HepG2 (cell line): ENCODE results near the gene KANSL3. TPM values are rescaled to one million over a fixed set of nuclear protein-coding genes. Genes with fewer than 3 reads are reported as not detected.

ENCODE experiments used
- AKAP8 ChIP-seq: sonication (generic); formaldehyde crosslinking; IDR thresholded peaks from 2 replicates; pipeline ENCODE4 v1.5.1; 2020; ENCODE audit warnings: mild to moderate bottlenecking, missing genetic modification reagents
- CREM ChIP-seq, 2 experiments: sonication (generic) in 1 of 2; formaldehyde crosslinking in 1 of 2; IDR thresholded peaks; 2 replicates each; pipeline versions ENCODE4 v1.4.0 to v1.6.1; 2016 to 2020; ENCODE audit warnings: antibody characterized with exemption in 1 of 2, mild to moderate bottlenecking in 1 of 2, missing genetic modification reagents in 1 of 2
- ELF1 ChIP-seq: sonication (generic); formaldehyde crosslinking; IDR thresholded peaks from 2 replicates; pipeline ENCODE4 v1.4.0; 2020; ENCODE audit warnings: missing genetic modification reagents
- GATAD2A ChIP-seq: IDR thresholded peaks from 2 replicates; pipeline ENCODE4 v1.6.1; 2016
- HINFP ChIP-seq: sonication (generic); formaldehyde crosslinking; IDR thresholded peaks from 2 replicates; pipeline ENCODE4 v1.4.0; 2020; ENCODE audit warnings: low read depth, mild to moderate bottlenecking, missing genetic modification reagents
- IRF1 ChIP-seq: sonication (generic); formaldehyde crosslinking; IDR thresholded peaks from 2 replicates; pipeline ENCODE4 v1.4.0; 2020; ENCODE audit warnings: low read depth, mild to moderate bottlenecking, missing genetic modification reagents
- IRX3 ChIP-seq: sonication (generic); formaldehyde crosslinking; IDR thresholded peaks from 2 replicates; pipeline ENCODE4 v1.8.1; 2023; ENCODE audit warnings: mild to moderate bottlenecking, low read depth, missing genetic modification reagents, borderline replicate concordance
- NAIF1 ChIP-seq: sonication (generic); formaldehyde crosslinking; IDR thresholded peaks from 2 replicates; pipeline ENCODE4 v1.5.0; 2020; ENCODE audit warnings: mild to moderate bottlenecking, missing genetic modification reagents, borderline replicate concordance
- NFE2 ChIP-seq: sonication (generic); formaldehyde crosslinking; IDR thresholded peaks from 2 replicates; pipeline ENCODE4 v1.4.0; 2020; ENCODE audit warnings: missing genetic modification reagents
- NR1H2 ChIP-seq: sonication (generic); formaldehyde crosslinking; IDR thresholded peaks from 2 replicates; pipeline ENCODE4 v1.8.1; 2022; ENCODE audit warnings: low read depth, missing genetic modification reagents, borderline replicate concordance
- RFXAP ChIP-seq: sonication (generic); formaldehyde crosslinking; IDR thresholded peaks from 2 replicates; pipeline ENCODE4 v1.4.0; 2020; ENCODE audit warnings: missing genetic modification reagents, borderline replicate concordance
- RNF219 ChIP-seq: sonication (generic); formaldehyde crosslinking; IDR thresholded peaks from 2 replicates; pipeline ENCODE4 v1.5.0; 2020; ENCODE audit warnings: mild to moderate bottlenecking, missing genetic modification reagents
- SOX5 ChIP-seq: IDR thresholded peaks from 2 replicates; pipeline ENCODE4 v1.6.1; 2016; ENCODE audit warnings: borderline replicate concordance
- SYNCRIP ChIP-seq: fragments of 200-400 bp; formaldehyde crosslinking; IDR thresholded peaks from 2 replicates; pipeline ENCODE4 v1.6.1; 2018; ENCODE audit warnings: mild to moderate bottlenecking, low read depth, low read length; ENCODE audit not compliant: insufficient read depth
- ZNF180 ChIP-seq: sonication (generic); formaldehyde crosslinking; IDR thresholded peaks from 2 replicates; pipeline ENCODE4 v1.4.0; 2020; ENCODE audit warnings: low read depth, missing genetic modification reagents, borderline replicate concordance
- ZNF256 ChIP-seq: sonication (generic); formaldehyde crosslinking; conservative IDR thresholded peaks from 2 replicates; pipeline ENCODE4 v1.4.0; 2020; ENCODE audit warnings: missing genetic modification reagents
- ZNF292 ChIP-seq: sonication (generic); formaldehyde crosslinking; IDR thresholded peaks from 2 replicates; pipeline ENCODE4 v1.8.1; 2022; ENCODE audit warnings: mild to moderate bottlenecking, low read depth, missing genetic modification reagents, borderline replicate concordance
- ZNF362 ChIP-seq: sonication (generic); formaldehyde crosslinking; IDR thresholded peaks from 2 replicates; pipeline ENCODE4 v1.4.0; 2020; ENCODE audit warnings: missing genetic modification reagents, mild to moderate bottlenecking, borderline replicate concordance
- ZNF549 ChIP-seq: sonication (generic); formaldehyde crosslinking; IDR thresholded peaks from 2 replicates; pipeline ENCODE4 v1.5.0; 2020; ENCODE audit warnings: missing genetic modification reagents
- ZNF777 ChIP-seq: sonication (generic); formaldehyde crosslinking; IDR thresholded peaks from 2 replicates; pipeline ENCODE4 v1.4.0; 2020; ENCODE audit warnings: missing genetic modification reagents
- ZNF879 ChIP-seq: sonication (generic); formaldehyde crosslinking; IDR thresholded peaks from 2 replicates; pipeline ENCODE4 v1.8.1; 2023; ENCODE audit warnings: missing genetic modification reagents
- ZSCAN29 ChIP-seq: sonication (generic); formaldehyde crosslinking; conservative IDR thresholded peaks from 2 replicates; pipeline ENCODE4 v1.4.0; 2020; ENCODE audit warnings: mild to moderate bottlenecking, missing genetic modification reagents
- polyA plus RNA-seq, 8 experiments: library from polyadenylated mRNA; depleted of rRNA in 3 of 8; stranded (reverse) in 7 of 8; unstranded in 1 of 8; fragments of >200 nt; fragmentation: Illumina TruSeq in 4 of 8; extraction: Trizol in 4 of 8; gene quantifications; 2 replicates each; pipeline versions ENCODE4 v1.2.1 to v1.2.3, GENCODE V29; 2011 to 2016; ENCODE audit warnings: low read depth in 4 of 8, missing spikeins in 1 of 8, mixed read lengths in 1 of 8; ENCODE audit not compliant: insufficient read depth in 1 of 8
- total RNA-seq, 5 experiments: library from RNA; depleted of rRNA; stranded (reverse); fragments of >200 nt; fragmentation: Illumina TruSeq; extraction: Trizol; gene quantifications; 2 replicates each; pipeline ENCODE4 v1.2.3, GENCODE V29; 2016; ENCODE audit warnings: low read depth in 1 of 5

The KANSL3 gene
- total and polyA plus RNA-seq, 2 of the 13 experiments (the other 11 are each of a cell fraction or from before 2014, with no cell fraction given), result 20.8 to 37.3 TPM

- TF ChIP-seq ZNF180 (CRISPR knock-in tag) (no peak), GATAD2A (peak; percentile 61), ZSCAN29 (CRISPR knock-in tag) (no peak), RNF219 (CRISPR knock-in tag) (no peak), ZNF549 (CRISPR knock-in tag) (no peak), ZNF777 (no peak), ZNF256 (no peak), SYNCRIP (no peak), SOX5 (0 out of 2 replicates have a peak, but pooled peaks have one; percentile 13), CREM (IDR thresholded peaks at IDR 0.05) (no peak; the same call in 1 of the 2 replicates), CREM (CRISPR knock-in tag; IDR thresholded peaks at IDR 0.05) (no peak), ELF1 (CRISPR knock-in tag) (peak; percentile 37), NR1H2 (CRISPR knock-in tag) (no peak), ZNF292 (CRISPR knock-in tag) (peak; percentile 96; the same call in 1 of the 2 replicates), ZNF362 (no peak), AKAP8 (CRISPR knock-in tag) (no peak), NFE2 (CRISPR knock-in tag) (no peak), NAIF1 (CRISPR knock-in tag) (no peak), ZNF879 (CRISPR knock-in tag) (no peak), HINFP (no peak), IRX3 (CRISPR knock-in tag) (no peak), IRF1 (CRISPR knock-in tag) (no peak), RFXAP (CRISPR knock-in tag) (peak; percentile 67; the same call in 1 of the 2 replicates)
These were observed 47.7 kb upstream of the KANSL3 start (continued) for GRCh38 chr2:96685577-96686459.
